HG03175 (cell line): Measurements from ENCODE around the gene HSPB9.
A peak's percentile ranks its signal among the peaks of the same experiment; 100 is the strongest.
"Not testable (repeated sequence)": the region's sequence is repeated elsewhere in the genome, so short reads cannot be mapped to it uniquely, and the experiment has no call there.

ENCODE experiments used
- ATAC-seq: cut with Tn5 transposase; IDR thresholded peaks from one replicate; pipeline ENCODE4 v1.9.1; 2021; ENCODE audit warnings: mild to moderate bottlenecking, moderate library complexity; ENCODE audit not compliant: unreplicated experiment

Gene HSPB9

GRCh38 chr17:42140690-42141089 lies 18.1 kb downstream of the HSPB9 start:
- ATAC-seq, result not testable (repeated sequence)

- no peak for ATAC-seq
Measured at GRCh38 chr17:42141382-42141781, 18.8 kb downstream of the HSPB9 start.

GRCh38 chr17:42142371-42142896 lies 19.8 kb downstream of the HSPB9 start:
- ATAC-seq, result no peak

- not testable (repeated sequence) for ATAC-seq
Measured at GRCh38 chr17:42143138-42143537, 20.5 kb downstream of the HSPB9 start.

- no peak for ATAC-seq
Measured at GRCh38 chr17:42146911-42147607, 24.5 kb downstream of the HSPB9 start.

GRCh38 chr17:42153919-42154742 lies 31.5 kb downstream of the HSPB9 start:
- ATAC-seq, result peak; percentile 10

GRCh38 chr17:42155614-42156045 lies 33.0 kb downstream of the HSPB9 start:
- no peak for ATAC-seq

GRCh38 chr17:42159796-42160530 lies 37.4 kb downstream of the HSPB9 start:
- no peak for ATAC-seq

- no peak for ATAC-seq
Measured at GRCh38 chr17:42160531-42160910, 37.9 kb downstream of the HSPB9 start.

- ATAC-seq, result no peak
Measured at GRCh38 chr17:42163113-42163512, 40.5 kb downstream of the HSPB9 start.

- no peak for ATAC-seq
Measured at GRCh38 chr17:42163696-42164407, 41.2 kb downstream of the HSPB9 start.

- no peak for ATAC-seq
Measured at GRCh38 chr17:42165751-42166150, 43.1 kb downstream of the HSPB9 start.

GRCh38 chr17:42166196-42166763 lies 43.7 kb downstream of the HSPB9 start:
- ATAC-seq, result no peak

GRCh38 chr17:42167807-42168206 lies 45.2 kb downstream of the HSPB9 start:
- no peak for ATAC-seq

GRCh38 chr17:42169351-42169750 lies 46.7 kb downstream of the HSPB9 start:
- ATAC-seq, result no peak

- no peak for ATAC-seq
Measured at GRCh38 chr17:42171831-42172230, 49.2 kb downstream of the HSPB9 start.
